Eye (tissue), 1 donor: ENCODE data around the gene B3GNT3.

Experiments used
- DNase-seq: peaks from one replicate; pipeline ENCODE4 v3.0.0-alpha.2; 2015

The B3GNT3 gene

GRCh38 chr19:17794731-17795494 is at the start of gene B3GNT3:
Gene B3GNT3 (plus strand): TSS chr19:17795138. CDS start chr19:17807808, 12,670 bp downstream.
- DNase-seq, result peak; percentile 19

GRCh38 chr19:17747205-17748098 is 47.5 kb upstream of the B3GNT3 start:
- DNase-seq, result peak; percentile 97

- no peak for DNase-seq
Measured at GRCh38 chr19:17748884-17749638, 45.9 kb upstream of the B3GNT3 start.

GRCh38 chr19:17749912-17750317 is 45.0 kb upstream of the B3GNT3 start:
- DNase-seq, result no peak

GRCh38 chr19:17751103-17751911 is 43.6 kb upstream of the B3GNT3 start, which contains the start of gene FCHO1:
Gene FCHO1 (plus strand): TSS chr19:17751477. CDS start chr19:17755165, 3,688 bp downstream.
- DNase-seq, result no peak

- no peak for DNase-seq
Measured at GRCh38 chr19:17751912-17752273, 43.0 kb upstream of the B3GNT3 start.

- no peak for DNase-seq
Measured at GRCh38 chr19:17752865-17753639, 41.9 kb upstream of the B3GNT3 start.

- peak; percentile 66 for DNase-seq
Measured at GRCh38 chr19:17753976-17754375, 41.0 kb upstream of the B3GNT3 start.

GRCh38 chr19:17754634-17755442 is 40.1 kb upstream of the B3GNT3 start:
- no peak for DNase-seq

GRCh38 chr19:17755443-17755890 is 39.5 kb upstream of the B3GNT3 start:
- DNase-seq, result no peak

GRCh38 chr19:17755977-17756670 is 38.8 kb upstream of the B3GNT3 start:
- DNase-seq, result peak; percentile 94

GRCh38 chr19:17757125-17757524 is 37.8 kb upstream of the B3GNT3 start:
- no peak for DNase-seq

GRCh38 chr19:17758515-17758914 is 36.4 kb upstream of the B3GNT3 start:
- DNase-seq, result no peak

GRCh38 chr19:17761148-17761547 is 33.8 kb upstream of the B3GNT3 start:
- DNase-seq, result no peak

GRCh38 chr19:17762505-17763229 is 32.3 kb upstream of the B3GNT3 start:
- DNase-seq, result peak; percentile 76

- no peak for DNase-seq
Measured at GRCh38 chr19:17764348-17764747, 30.6 kb upstream of the B3GNT3 start.

GRCh38 chr19:17765069-17765618 is 29.8 kb upstream of the B3GNT3 start:
- DNase-seq, result no peak

GRCh38 chr19:17766543-17767131 is 28.3 kb upstream of the B3GNT3 start:
- peak; percentile 79 for DNase-seq
